Uterus (tissue), 4 donors: ENCODE data around the gene BCKDHB. TPM values are rescaled to one million over a fixed set of nuclear protein-coding genes. Genes with fewer than 3 reads are reported as not detected.

ENCODE experiments used
- DNase-seq, 2 donors: peaks; one replicate each; pipeline ENCODE4 v3.0.0-alpha.2; 2019 to 2020
- H3K27ac ChIP-seq, 2 donors: fragments of 200-600 bp; sonication (generic); 1 replicate in 1 of 2; 2 replicates in 1 of 2; pipeline ENCODE4 v1.5.1; 2016 to 2018
- H3K27me3 ChIP-seq, 2 donors: fragments of 200-600 bp; sonication (generic); one replicate each; pipeline ENCODE4 v1.5.1; 2018 to 2019; ENCODE audit warnings: control low read depth in 1 of 2
- H3K36me3 ChIP-seq, 2 donors: fragments of 200-600 bp; sonication (generic); one replicate each; pipeline ENCODE4 v1.5.1; 2019; ENCODE audit warnings: control low read depth in 1 of 2
- H3K4me1 ChIP-seq, 2 donors: fragments of 200-600 bp; sonication (generic); one replicate each; pipeline ENCODE4 v1.5.1; 2018 to 2019; ENCODE audit warnings: control low read depth in 1 of 2
- H3K4me3 ChIP-seq, 2 donors: fragments of 200-600 bp; sonication (generic); 1 replicate in 1 of 2; 2 replicates in 1 of 2; pipeline ENCODE4 v1.5.1; 2018 to 2019; ENCODE audit warnings: mild to moderate bottlenecking in 1 of 2
- H3K9me3 ChIP-seq, 2 donors: fragments of 200-600 bp; sonication (generic); one replicate each; pipeline ENCODE4 v1.5.1; 2019; ENCODE audit warnings: control low read depth in 1 of 2
- CTCF ChIP-seq, 4 experiments: fragments of 200-600 bp in 2 of 4; fragments of 450-650 bp in 2 of 4; sonication (generic) in 2 of 4; IDR thresholded peaks; one replicate each; pipeline ENCODE4 v1.5.1; 2016 to 2019; ENCODE audit warnings: antibody characterized with exemption in 4 of 4, mild to moderate bottlenecking in 2 of 4, moderate library complexity in 1 of 4
- POLR2A ChIP-seq, 2 donors: fragments of 450-650 bp; IDR thresholded peaks; one replicate each; pipeline ENCODE4 v1.6.1; 2016; ENCODE audit warnings: antibody characterized with exemption in 2 of 2, mild to moderate bottlenecking in 1 of 2, moderate library complexity in 1 of 2
- intact Hi-C: fragments of 100-400 bp; cut with DNase I; formaldehyde crosslinking; loops from one replicate; pipeline ENCODE4 v1.15.1; 2023; ENCODE audit warnings: low total_unique reads
- total RNA-seq, 4 donors: library from RNA; depleted of rRNA in 3 of 4; stranded (reverse); fragments of >200 nt in 3 of 4; gene quantifications; one replicate each; pipeline versions ENCODE4 v1.1.0 to v1.2.4, GENCODE V29; 2014 to 2023
- donor health status: DM: yes; HTN: yes; CAD: no.

Gene BCKDHB
- total RNA-seq, 4 donors from 2014 or later: 7.2 to 35.5 (median 13.2) TPM

DNA sequence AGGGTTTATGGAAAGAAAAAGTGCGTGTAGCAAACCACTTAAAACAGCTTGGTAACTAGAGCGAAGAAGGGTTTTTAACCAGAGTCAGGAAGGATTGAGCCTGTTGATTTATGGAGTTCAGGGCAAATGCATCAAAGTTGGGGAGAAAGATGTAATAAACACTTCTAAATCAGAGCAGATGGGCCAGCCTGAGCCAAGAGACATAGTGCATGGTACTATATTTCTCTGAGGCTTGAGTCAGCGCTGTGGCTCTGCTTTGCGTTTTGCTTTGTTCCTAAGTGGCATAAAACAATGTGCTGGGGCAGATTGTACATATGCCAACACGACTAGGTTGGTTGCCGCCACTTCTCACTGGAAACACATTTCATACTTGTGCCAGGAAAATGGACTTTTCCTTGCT lies 111.3 kb downstream of the BCKDHB start:
- H3K27me3 ChIP-seq: no peaks in the 10 kb centered on the region
- H3K36me3 ChIP-seq: no peaks in the 10 kb centered on the region
- no peak overlapping the region for H3K27ac ChIP-seq
- H3K4me1 ChIP-seq: peaks cover 0 to 2% of the 10 kb centered on the region in 2 donors
- intact Hi-C loops: no loop called here
- H3K9me3 ChIP-seq: no peaks in the 10 kb centered on the region
- H3K4me3 ChIP-seq: no peak overlapping the region
- no peak for DNase-seq
- TF ChIP-seq CTCF (IDR thresholded peaks at IDR 0.05) (no peak), POLR2A (IDR thresholded peaks at IDR 0.05) (no peak)

DNA sequence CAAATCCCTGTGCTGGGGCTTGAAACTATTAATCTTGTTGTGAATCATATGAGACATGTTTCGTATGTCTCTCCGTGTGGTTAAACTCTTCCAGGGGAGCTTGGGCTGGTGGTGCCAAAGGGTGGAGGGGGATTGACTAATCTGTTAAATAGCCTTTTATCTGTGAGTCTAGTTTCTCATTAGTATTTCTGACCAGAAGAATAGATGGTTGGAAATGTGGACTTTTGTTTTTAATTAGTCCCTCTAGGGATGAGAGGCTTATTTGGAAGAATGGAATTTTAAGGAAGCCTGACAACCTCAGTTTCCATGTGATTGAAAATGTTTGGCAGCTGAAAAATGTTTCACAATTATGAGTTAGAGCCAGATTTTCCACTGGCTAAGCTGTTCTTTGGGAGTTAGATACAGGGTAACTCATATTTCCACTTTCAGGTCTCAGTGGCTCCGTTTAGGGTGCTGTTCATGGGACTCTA lies 117.3 kb downstream of the BCKDHB start:
- Histone ChIP-seq H3K27me3 (no peaks in the 10 kb centered on the region), H3K4me3 (no peak overlapping the region), H3K36me3 (no peaks in the 10 kb centered on the region), H3K4me1 (no peaks in the 10 kb centered on the region), H3K27ac (no peak overlapping the region), H3K9me3 (no peaks in the 10 kb centered on the region)
- TF ChIP-seq POLR2A (IDR thresholded peaks at IDR 0.05) (no peak), CTCF (IDR thresholded peaks at IDR 0.05) (no peak)
- DNase-seq: no peak
- intact Hi-C loops: no loop called here

- no peaks in the 10 kb centered on the region for H3K9me3 ChIP-seq
- DNase-seq: no peak
- TF ChIP-seq CTCF (IDR thresholded peaks at IDR 0.05) (no peak), POLR2A (IDR thresholded peaks at IDR 0.05) (no peak)
- H3K27me3 ChIP-seq: no peaks in the 10 kb centered on the region
- no peak overlapping the region for H3K27ac ChIP-seq
- H3K4me3 ChIP-seq: no peak overlapping the region
- H3K4me1 ChIP-seq: no peaks in the 10 kb centered on the region
- no peaks in the 10 kb centered on the region for H3K36me3 ChIP-seq
- intact Hi-C loops: no loop called here
Observed at GRCh38 chr6:80226151-80226550, 119.7 kb downstream of the BCKDHB start.

DNA sequence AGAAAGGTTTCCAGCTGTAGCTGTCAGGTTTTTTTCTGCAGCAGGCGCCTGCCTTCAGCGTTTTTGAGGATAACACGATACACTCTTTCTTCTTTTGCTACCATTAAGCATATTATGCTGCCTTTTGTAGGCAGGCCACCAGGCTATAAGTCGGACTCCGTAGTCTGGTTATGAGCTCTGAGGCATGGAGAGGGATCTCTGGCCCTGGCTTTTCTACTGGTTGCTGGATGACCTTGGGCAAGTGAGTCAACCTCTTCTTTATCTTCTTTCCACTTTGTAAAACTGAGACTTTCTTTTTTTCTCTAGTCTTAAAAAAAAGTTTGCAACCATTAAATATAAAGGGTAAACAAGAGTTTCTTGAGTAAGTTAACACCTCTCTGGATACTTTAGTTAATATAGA lies 120.2 kb downstream of the BCKDHB start:
- TF ChIP-seq POLR2A (IDR thresholded peaks at IDR 0.05): no peak
- TF ChIP-seq CTCF (IDR thresholded peaks at IDR 0.05): no peak

DNA sequence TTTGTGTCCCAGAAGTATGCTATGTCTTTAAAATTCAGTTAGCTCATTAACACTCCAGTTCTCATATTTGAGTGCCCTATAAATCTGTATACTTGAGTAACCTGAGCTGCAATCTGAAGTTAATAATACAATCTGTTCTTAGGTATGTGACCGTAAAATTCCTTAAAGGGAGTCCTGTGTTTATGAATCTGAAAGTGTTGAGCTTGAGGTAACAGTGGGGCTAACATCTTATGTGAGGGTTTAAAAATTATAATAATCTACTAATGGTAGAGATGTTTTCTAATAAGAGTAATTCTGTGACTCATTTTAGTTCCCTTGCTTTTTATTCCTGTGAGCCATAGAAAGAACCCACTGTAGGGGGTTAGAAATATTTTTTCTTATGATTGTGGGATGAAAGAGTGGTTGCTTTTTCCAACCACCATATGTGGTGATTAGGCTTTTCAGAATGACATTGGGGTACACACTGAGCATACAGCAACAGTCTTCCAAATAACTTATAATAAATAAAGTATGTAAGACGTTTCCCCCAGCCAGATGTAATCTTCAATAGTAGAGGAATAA lies 121.2 kb downstream of the BCKDHB start:
- H3K27ac ChIP-seq: no peak overlapping the region
- no peak for TF ChIP-seq CTCF (IDR thresholded peaks at IDR 0.05)
- TF ChIP-seq POLR2A (IDR thresholded peaks at IDR 0.05): no peak
- no peaks in the 10 kb centered on the region for H3K4me1 ChIP-seq
- no peaks in the 10 kb centered on the region for H3K9me3 ChIP-seq
- no peaks in the 10 kb centered on the region for H3K36me3 ChIP-seq
- H3K4me3 ChIP-seq: no peak overlapping the region
- intact Hi-C loops: no loop called here
- no peak for DNase-seq
- H3K27me3 ChIP-seq: no peaks in the 10 kb centered on the region

More for the DNA sequence above, 120.2 kb downstream of the BCKDHB start:
- Histone ChIP-seq H3K36me3 (no peaks in the 10 kb centered on the region), H3K27me3 (no peaks in the 10 kb centered on the region), H3K4me3 (no peak overlapping the region), H3K9me3 (no peaks in the 10 kb centered on the region), H3K4me1 (no peaks in the 10 kb centered on the region), H3K27ac (no peak overlapping the region)
- intact Hi-C loops: no loop called here
- DNase-seq: no peak
